22Rv1 (cell line): Measurements from ENCODE around the gene OGA.

Experiments used
- CTCF ChIP-seq: fragments of 450-650 bp; IDR thresholded peaks from 2 replicates; pipeline ENCODE4 v1.5.1; 2017; ENCODE audit warnings: mild to moderate bottlenecking
- ZFX ChIP-seq: fragments of 450-650 bp; IDR thresholded peaks from 2 replicates; pipeline ENCODE4 v1.6.1; 2017; ENCODE audit warnings: antibody characterized with exemption, borderline replicate concordance

GRCh38 chr10:101838416-101838970, 20.2 kb upstream of the OGA start:
- TF ChIP-seq CTCF (no peak), ZFX (no peak)
